Fibroblast of the aortic adventitia (primary cell): ENCODE measurements around the gene VAT1L. TPM values are rescaled to one million over a fixed set of nuclear protein-coding genes. Genes with fewer than 3 reads are reported as not detected.
"Not testable (repeated sequence)": the region's sequence is repeated elsewhere in the genome, so short reads cannot be mapped to it uniquely, and the experiment has no call there.

Experiments
- DNase-seq: peaks from one replicate; pipeline ENCODE4 v3.0.0-alpha.2; 2010; ENCODE audit warnings: low read depth
- H3K4me3 ChIP-seq: 2 replicates; pipeline ENCODE4 v1.5.1; 2011; ENCODE audit warnings: low read depth, mild to moderate bottlenecking, control low read depth, low read length, moderate library complexity
- CTCF ChIP-seq: IDR thresholded peaks from 2 replicates; pipeline ENCODE4 v1.5.1; 2011; ENCODE audit warnings: mild to moderate bottlenecking, low read length, control low read depth, inconsistent platforms; ENCODE audit not compliant: insufficient read depth
- total RNA-seq: library from RNA; depleted of rRNA; stranded (reverse); fragments of >200 nt; gene quantifications from 2 replicates; pipeline ENCODE4 v1.2.3, GENCODE V29; 2012; ENCODE audit warnings: low replicate concordance

Gene VAT1L
- total RNA-seq, 1 donor: 12.2 TPM

GRCh38 chr16:77989846-77990245, 201.5 kb downstream of the VAT1L start:
- H3K4me3 ChIP-seq: no peak overlapping the region
- peak; percentile 45 for DNase-seq
- no peak for TF ChIP-seq CTCF

- DNase-seq: no peak
- TF ChIP-seq CTCF: no peak
- H3K4me3 ChIP-seq: no peak overlapping the region
Measured at GRCh38 chr16:77991701-77992100, 203.3 kb downstream of the VAT1L start.

GRCh38 chr16:77992381-77992780, 204.0 kb downstream of the VAT1L start:
- H3K4me3 ChIP-seq, DNase-seq: not testable (repeated sequence)

- peak overlapping the region; percentile 31 for H3K4me3 ChIP-seq
- TF ChIP-seq CTCF: no peak
- DNase-seq: peak; percentile 77
Measured at GRCh38 chr16:77993111-77993985, 205.0 kb downstream of the VAT1L start.

- TF ChIP-seq CTCF: no peak
- no peak overlapping the region for H3K4me3 ChIP-seq
- DNase-seq: no peak
Measured at GRCh38 chr16:77995843-77996455, 207.6 kb downstream of the VAT1L start.

- no peak overlapping the region for H3K4me3 ChIP-seq
- no peak for TF ChIP-seq CTCF
- no peak for DNase-seq
Measured at GRCh38 chr16:77998350-77999023, 210.1 kb downstream of the VAT1L start.

GRCh38 chr16:78001451-78002025, 213.2 kb downstream of the VAT1L start:
- DNase-seq: no peak
- H3K4me3 ChIP-seq: no peak overlapping the region
- TF ChIP-seq CTCF: no peak
